Small intestine (tissue), 7 donors: Measurements from ENCODE around the gene HSPBP1. TPM values are rescaled to one million over a fixed set of nuclear protein-coding genes. Genes with fewer than 3 reads are reported as not detected.
A peak's percentile ranks its signal among the peaks of the same experiment; 100 is the strongest.
"Not testable (repeated sequence)": the region's sequence is repeated elsewhere in the genome, so short reads cannot be mapped to it uniquely, and the experiment has no call there.

Source experiments
- DNase-seq, 2 donors: peaks; one replicate each; pipeline versions ENCODE4 v3.0.0 to v3.0.0-alpha.2; 2013
- FAIRE-seq: peaks from 2 replicates; lab custom pipeline; 2012; peaks lifted over from hg19 to GRCh38; lab: Jason Lieb, UNC
- H3K27ac ChIP-seq, 3 donors: one replicate each; pipeline ENCODE4 v1.5.1; 2013; ENCODE audit warnings: low read length in 2 of 3, mild to moderate bottlenecking in 2 of 3, control low read depth in 1 of 3, inconsistent platforms in 1 of 3, low read depth in 1 of 3, moderate library complexity in 1 of 3
- H3K27me3 ChIP-seq, 3 donors: one replicate each; pipeline ENCODE4 v1.6.1; 2013; ENCODE audit warnings: low read length in 3 of 3, inconsistent platforms in 1 of 3; ENCODE audit not compliant: control insufficient read depth in 3 of 3, insufficient read depth in 3 of 3
- H3K36me3 ChIP-seq, 3 donors: one replicate each; pipeline ENCODE4 v1.6.1; 2013; ENCODE audit warnings: low read length in 3 of 3, inconsistent platforms in 1 of 3, low read depth in 1 of 3, mild to moderate bottlenecking in 1 of 3, moderate library complexity in 1 of 3; ENCODE audit not compliant: control insufficient read depth in 3 of 3, insufficient read depth in 2 of 3
- H3K4me1 ChIP-seq, 3 donors: one replicate each; pipeline ENCODE4 v1.6.1; 2013; ENCODE audit warnings: low read length in 2 of 3, inconsistent platforms in 1 of 3, low read depth in 1 of 3, mild to moderate bottlenecking in 1 of 3, moderate library complexity in 1 of 3; ENCODE audit not compliant: control insufficient read depth in 3 of 3, insufficient read depth in 2 of 3
- H3K4me3 ChIP-seq, 3 donors: one replicate each; pipeline ENCODE4 v1.5.1; 2013; ENCODE audit warnings: low read length in 3 of 3, control low read depth in 1 of 3, inconsistent platforms in 1 of 3, low read depth in 1 of 3, mild to moderate bottlenecking in 1 of 3, moderate library complexity in 1 of 3
- H3K9me3 ChIP-seq, 2 donors: one replicate each; pipeline ENCODE4 v1.6.1; 2013; ENCODE audit warnings: low read depth in 1 of 2, low read length in 1 of 2; ENCODE audit not compliant: control insufficient read depth in 2 of 2, insufficient read depth in 1 of 2
- WGBS, 3 donors: extraction: QIAGEN DNeasy Blood & Tissue Kit; methylation state at CpG; one replicate each; pipeline ENCODE4 v1.1.7; 2013; 5-methylcytosine and 5-hydroxymethylcytosine counted together
- polyA plus RNA-seq, 4 donors: library from polyadenylated mRNA; stranded (reverse) in 3 of 4; unstranded in 1 of 4; fragments of 200-250 nt in 3 of 4; fragments of 120-200 nt in 1 of 4; gene quantifications; one replicate each; pipeline versions ENCODE4 v1.2.1 to v1.2.3, GENCODE V29; 2013
- donor health status: healthy with polysubstance abuse.
- donor health status: control.
- donor health status: control.
- donor health status: Bipolar disorder and iron deficiency.
- donor health status: healthy.

The HSPBP1 gene
- polyA plus RNA-seq, 4 donors: 25.9 to 61.9 (median 31.4) TPM

GRCh38 chr19:55224679-55225414, 55.1 kb downstream of the HSPBP1 start:
- H3K9me3 ChIP-seq, H3K4me3 ChIP-seq, DNase-seq, H3K27me3 ChIP-seq, H3K27ac ChIP-seq, FAIRE-seq: not testable (repeated sequence)
- 66 to 85% (median 67%) methylated on average over 10 to 11 of the region's 11 CpGs for WGBS, 3 donors
- peaks cover 9 to 78% (median 12%) of the 10 kb centered on the region in 3 donors for H3K36me3 ChIP-seq
- peaks cover 0 to 45% (median 9%) of the 10 kb centered on the region in 3 donors for H3K4me1 ChIP-seq

- no peaks in the 10 kb centered on the region for H3K27me3 ChIP-seq
- no peak overlapping the region for H3K4me3 ChIP-seq
- peaks cover 0 to 38% (median 3%) of the 10 kb centered on the region in 3 donors for H3K4me1 ChIP-seq
- no peak overlapping the region for H3K27ac ChIP-seq
- no peak for FAIRE-seq
- DNase-seq: no peak
- WGBS, 3 donors: 80 to 87% (median 83%) methylated on average over 26 of the region's 26 CpGs
- peaks cover 0 to 7% of the 10 kb centered on the region in 2 donors for H3K9me3 ChIP-seq
- peaks cover 9 to 71% (median 12%) of the 10 kb centered on the region in 3 donors for H3K36me3 ChIP-seq
These were observed 55.8 kb downstream of the HSPBP1 start for GRCh38 chr19:55224038-55224665.

GRCh38 chr19:55223291-55224037, 56.4 kb downstream of the HSPBP1 start:
- no peaks in the 10 kb centered on the region for H3K27me3 ChIP-seq
- H3K27ac ChIP-seq: no peak overlapping the region
- no peak for DNase-seq
- H3K4me3 ChIP-seq: no peak overlapping the region
- H3K9me3 ChIP-seq: peaks cover 0 to 7% of the 10 kb centered on the region in 2 donors
- 88 to 89% (median 89%) methylated on average over 17 of the region's 17 CpGs for WGBS, 3 donors
- H3K36me3 ChIP-seq: peaks cover 9 to 65% (median 12%) of the 10 kb centered on the region in 3 donors
- no peak for FAIRE-seq
- peaks cover 0 to 33% (median 0%) of the 10 kb centered on the region in 3 donors for H3K4me1 ChIP-seq

DNA sequence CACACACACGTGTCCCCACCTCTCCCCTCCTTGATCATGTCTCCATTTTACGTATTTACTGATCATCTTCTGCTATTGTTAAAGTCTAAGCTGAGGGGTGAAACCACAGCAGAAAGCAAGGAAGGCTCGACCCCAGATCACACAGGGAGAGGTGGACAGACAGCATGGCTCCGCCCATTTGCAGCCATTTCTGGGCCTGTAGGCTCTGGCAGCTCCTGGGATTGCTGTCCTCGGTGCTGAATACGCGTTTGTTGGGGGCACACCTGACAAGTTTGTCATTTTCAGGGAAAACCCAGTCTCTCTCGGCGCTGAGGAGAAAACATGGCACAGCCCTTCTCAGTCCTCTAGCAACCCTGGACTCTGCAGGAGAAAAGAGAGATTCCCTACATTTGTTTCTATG, 59.4 kb downstream of the HSPBP1 start:
- DNase-seq: no peak
- Histone ChIP-seq H3K4me1 (peaks cover 0 to 17% (median 5%) of the 10 kb centered on the region in 3 donors), H3K27ac (no peak overlapping the region), H3K4me3 (no peak overlapping the region), H3K36me3 (peaks cover 0 to 36% (median 5%) of the 10 kb centered on the region in 3 donors), H3K9me3 (peaks cover 0 to 7% of the 10 kb centered on the region in 2 donors), H3K27me3 (no peaks in the 10 kb centered on the region)
- 83 to 92% (median 91%) methylated on average over 9 of the region's 9 CpGs for WGBS, 3 donors
- FAIRE-seq: no peak

DNA sequence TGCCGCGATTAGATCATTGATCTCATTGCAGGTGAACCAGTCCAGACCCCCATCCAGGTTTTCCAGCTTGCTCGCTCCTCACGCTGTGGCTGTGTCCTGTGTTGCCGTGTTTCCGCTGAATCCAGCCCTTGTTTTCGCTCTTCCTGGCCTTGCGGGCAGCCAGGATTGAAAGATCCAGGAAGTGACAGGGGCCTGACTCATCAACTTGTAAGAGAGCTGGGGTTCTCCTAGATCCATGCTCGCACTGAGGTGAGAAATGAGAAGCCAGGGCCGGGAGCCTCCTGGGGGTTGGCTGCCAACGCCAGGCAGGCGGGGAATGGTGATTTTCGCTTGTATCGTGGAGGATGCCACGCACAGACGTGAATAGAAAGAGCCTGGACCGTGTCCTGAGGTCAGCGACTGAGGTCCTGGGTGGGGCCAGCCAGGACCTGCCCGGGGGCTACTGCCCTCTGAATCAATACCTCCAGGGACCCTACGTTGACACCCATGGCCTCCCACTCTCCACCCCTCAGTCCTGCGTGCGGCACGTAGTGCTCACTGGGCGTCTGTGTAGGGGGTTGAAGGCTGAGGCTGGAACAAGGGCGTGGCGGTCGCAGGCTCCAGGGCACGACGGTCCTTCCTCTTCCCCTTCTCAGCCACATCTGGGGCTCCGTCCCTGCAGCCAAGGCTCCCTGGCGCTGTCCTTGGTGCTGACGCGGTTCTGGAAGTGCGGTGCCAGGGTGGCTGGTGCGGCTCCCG, 63.3 kb downstream of the HSPBP1 start:
- Histone ChIP-seq H3K4me1 (peaks cover 0 to 9% (median 5%) of the 10 kb centered on the region in 3 donors), H3K27me3 (peaks cover 0 to 2% (median 0%) of the 10 kb centered on the region in 3 donors), H3K4me3 (peak overlapping the region in 2 of 3 donors; percentile 56 to 60), H3K36me3 (peaks cover 0 to 7% (median 0%) of the 10 kb centered on the region in 3 donors), H3K27ac (peak overlapping the region; percentile 90 to 95 (median 92)), H3K9me3 (peaks cover 0 to 23% of the 10 kb centered on the region in 2 donors)
- peak; percentile 95 to 98 for DNase-seq
- no peak for FAIRE-seq
- 1 to 5% (median 3%) methylated on average over 36 of the region's 36 CpGs for WGBS, 3 donors

- no peak for FAIRE-seq
- H3K27me3 ChIP-seq: peaks cover 0 to 2% (median 0%) of the 10 kb centered on the region in 3 donors
- DNase-seq: no peak
- peaks cover 0 to 4% (median 0%) of the 10 kb centered on the region in 3 donors for H3K36me3 ChIP-seq
- WGBS, 3 donors: 83 to 86% (median 84%) methylated on average over 7 of the region's 7 CpGs
- H3K4me3 ChIP-seq: no peak overlapping the region
- peaks cover 0 to 23% (median 5%) of the 10 kb centered on the region in 3 donors for H3K4me1 ChIP-seq
- H3K9me3 ChIP-seq: peaks cover 0 to 16% of the 10 kb centered on the region in 2 donors
- H3K27ac ChIP-seq: no peak overlapping the region
These were observed 66.4 kb downstream of the HSPBP1 start for GRCh38 chr19:55213547-55213946.

DNA sequence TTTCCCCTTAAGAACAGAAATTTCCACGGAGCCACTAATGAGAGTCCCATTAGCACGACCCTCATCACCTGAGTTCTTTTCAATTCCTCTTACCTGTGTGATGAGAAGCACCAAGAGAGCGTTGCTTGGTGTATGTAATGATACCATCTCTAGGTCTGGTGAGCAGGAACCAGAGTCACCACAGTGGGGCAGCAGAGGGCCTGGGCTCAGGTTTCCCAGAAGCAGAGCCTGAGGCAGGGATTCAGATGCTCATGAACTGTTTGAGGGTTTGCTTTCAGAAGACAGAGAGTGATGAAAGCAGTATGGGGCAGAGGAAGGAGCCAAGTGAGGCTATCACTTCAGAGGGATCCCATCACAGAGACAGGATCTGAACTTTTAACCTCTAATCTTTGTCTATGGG, 67.5 kb downstream of the HSPBP1 start:
- Histone ChIP-seq H3K27me3 (peaks cover 0 to 2% (median 0%) of the 10 kb centered on the region in 3 donors), H3K36me3 (peaks cover 0 to 4% (median 0%) of the 10 kb centered on the region in 3 donors), H3K4me1 (peaks cover 0 to 23% (median 5%) of the 10 kb centered on the region in 3 donors), H3K27ac (no peak overlapping the region), H3K9me3 (peaks cover 0 to 16% of the 10 kb centered on the region in 2 donors), H3K4me3 (no peak overlapping the region)
- DNase-seq (peak in 1 of 2 donors; percentile 68), FAIRE-seq (no peak)
- WGBS, 3 donors: 78 to 90% (median 81%) methylated on average over 3 of the region's 3 CpGs
